ENCODE data around the gene ZNF521. TPM values are rescaled to one million over a fixed set of nuclear protein-coding genes. Genes with fewer than 3 reads are reported as not detected.

ZNF521 gene
- total RNA-seq, 1 experiment from 2014 or later: not detected

GRCh38 chr18:25340762-25341161 lies 11.2 kb downstream of the ZNF521 start:
- DNase-seq (ENCODE audit: extremely low read depth, low read depth): no peak

GRCh38 chr18:25335676-25336075 lies 16.3 kb downstream of the ZNF521 start:
- DNase-seq (ENCODE audit: extremely low read depth, low read depth): no peak

GRCh38 chr18:25335062-25335461 lies 16.9 kb downstream of the ZNF521 start:
- no peak for DNase-seq (ENCODE audit: extremely low read depth, low read depth)

GRCh38 chr18:25334588-25334987 lies 17.4 kb downstream of the ZNF521 start:
- no peak for DNase-seq (ENCODE audit: extremely low read depth, low read depth)

GRCh38 chr18:25332002-25332401 lies 20.0 kb downstream of the ZNF521 start:
- no peak for DNase-seq (ENCODE audit: extremely low read depth, low read depth)

- DNase-seq (ENCODE audit: extremely low read depth, low read depth): no peak
These were observed 22.2 kb downstream of the ZNF521 start for GRCh38 chr18:25329783-25330182.

GRCh38 chr18:25327584-25327983 lies 24.4 kb downstream of the ZNF521 start:
- DNase-seq (ENCODE audit: extremely low read depth, low read depth): no peak

- DNase-seq (ENCODE audit: extremely low read depth, low read depth): no peak
These were observed 25.5 kb downstream of the ZNF521 start for GRCh38 chr18:25326361-25326952.

- no peak for DNase-seq (ENCODE audit: extremely low read depth, low read depth)
These were observed 29.2 kb downstream of the ZNF521 start for GRCh38 chr18:25322806-25323205.

GRCh38 chr18:25316381-25317018 lies 35.5 kb downstream of the ZNF521 start:
- no peak for DNase-seq (ENCODE audit: extremely low read depth, low read depth)

GRCh38 chr18:25314838-25315190 lies 37.2 kb downstream of the ZNF521 start:
- DNase-seq (ENCODE audit: extremely low read depth, low read depth): no peak

GRCh38 chr18:25314151-25314837 lies 37.7 kb downstream of the ZNF521 start:
- DNase-seq (ENCODE audit: extremely low read depth, low read depth): no peak

GRCh38 chr18:25313268-25313667 lies 38.7 kb downstream of the ZNF521 start:
- DNase-seq (ENCODE audit: extremely low read depth, low read depth): no peak

- no peak for DNase-seq (ENCODE audit: extremely low read depth, low read depth)
These were observed 41.9 kb downstream of the ZNF521 start for GRCh38 chr18:25310045-25310444.

- DNase-seq (ENCODE audit: extremely low read depth, low read depth): no peak
These were observed 43.6 kb downstream of the ZNF521 start for GRCh38 chr18:25308381-25308780.

GRCh38 chr18:25307192-25307591 lies 44.8 kb downstream of the ZNF521 start:
- DNase-seq (ENCODE audit: extremely low read depth, low read depth): no peak

- no peak for DNase-seq (ENCODE audit: extremely low read depth, low read depth)
These were observed 45.3 kb downstream of the ZNF521 start for GRCh38 chr18:25306671-25307070.

- DNase-seq (ENCODE audit: extremely low read depth, low read depth): no peak
These were observed 46.4 kb downstream of the ZNF521 start for GRCh38 chr18:25305584-25305983.

GRCh38 chr18:25300492-25300891 lies 51.5 kb downstream of the ZNF521 start:
- DNase-seq (ENCODE audit: extremely low read depth, low read depth): no peak

- DNase-seq (ENCODE audit: extremely low read depth, low read depth): no peak
These were observed 52.3 kb downstream of the ZNF521 start for GRCh38 chr18:25299426-25300300.

GRCh38 chr18:25298853-25299274 lies 53.1 kb downstream of the ZNF521 start:
- no peak for DNase-seq (ENCODE audit: extremely low read depth, low read depth)

Data from NCI-H460 (cell line).